BE2C (cell line): ENCODE measurements around the gene NAV2.

Experiments
- DNase-seq: peaks from one replicate; pipeline ENCODE4 v3.0.0-alpha.2; 2020
- H3K27me3 ChIP-seq: fragments of 250-450 bp; sonication (Bioruptor Pico); 2 replicates; pipeline ENCODE4 v1.5.1; 2020; ENCODE audit warnings: mild to moderate bottlenecking
- H3K36me3 ChIP-seq: fragments of 250-450 bp; sonication (Bioruptor Pico); 2 replicates; pipeline ENCODE4 v1.5.1; 2020; ENCODE audit warnings: mild to moderate bottlenecking
- H3K4me1 ChIP-seq: fragments of 250-450 bp; sonication (Bioruptor Pico); 2 replicates; pipeline ENCODE4 v1.5.1; 2020
- H3K4me3 ChIP-seq: 2 replicates; pipeline ENCODE4 v1.5.1; 2011; ENCODE audit warnings: low read depth, low read length
- H3K9me3 ChIP-seq: fragments of 250-450 bp; sonication (Bioruptor Pico); 2 replicates; pipeline ENCODE4 v1.5.1; 2020
- CTCF ChIP-seq: IDR thresholded peaks from 2 replicates; pipeline ENCODE4 v1.5.1; 2012; ENCODE audit warnings: mild to moderate bottlenecking, low read depth, low read length

Gene NAV2

GRCh38 chr11:20048246-20048645, 335.6 kb downstream of the NAV2 start:
- DNase-seq, result no peak
- Histone ChIP-seq H3K4me3 (no peak overlapping the region), H3K9me3 (no peaks in the 10 kb centered on the region), H3K36me3 (no peaks in the 10 kb centered on the region), H3K27me3 (no peaks in the 10 kb centered on the region), H3K4me1 (no peaks in the 10 kb centered on the region)
- TF ChIP-seq CTCF, result no peak

GRCh38 chr11:20048707-20049106, 336.1 kb downstream of the NAV2 start:
- Histone ChIP-seq H3K27me3 (no peaks in the 10 kb centered on the region), H3K9me3 (no peaks in the 10 kb centered on the region), H3K4me3 (no peak overlapping the region), H3K36me3 (no peaks in the 10 kb centered on the region), H3K4me1 (no peaks in the 10 kb centered on the region)
- no peak for DNase-seq
- TF ChIP-seq CTCF, result no peak

GRCh38 chr11:20049231-20049630, 336.6 kb downstream of the NAV2 start:
- DNase-seq, result no peak
- Histone ChIP-seq H3K9me3 (no peaks in the 10 kb centered on the region), H3K27me3 (no peaks in the 10 kb centered on the region), H3K4me3 (no peak overlapping the region), H3K4me1 (no peaks in the 10 kb centered on the region), H3K36me3 (no peaks in the 10 kb centered on the region)
- TF ChIP-seq CTCF, result no peak

GRCh38 chr11:20050048-20050447, 337.4 kb downstream of the NAV2 start:
- no peaks in the 10 kb centered on the region for H3K4me1 ChIP-seq
- H3K4me3 ChIP-seq, result no peak overlapping the region
- no peaks in the 10 kb centered on the region for H3K36me3 ChIP-seq
- no peak for DNase-seq
- no peaks in the 10 kb centered on the region for H3K27me3 ChIP-seq
- H3K9me3 ChIP-seq, result no peaks in the 10 kb centered on the region
- no peak for TF ChIP-seq CTCF

GRCh38 chr11:20050551-20051333, 338.1 kb downstream of the NAV2 start:
- H3K4me3 ChIP-seq, result no peak overlapping the region
- TF ChIP-seq CTCF, result no peak
- DNase-seq, result no peak
- H3K4me1 ChIP-seq, result no peaks in the 10 kb centered on the region
- H3K9me3 ChIP-seq, result no peaks in the 10 kb centered on the region
- H3K36me3 ChIP-seq, result no peaks in the 10 kb centered on the region
- no peaks in the 10 kb centered on the region for H3K27me3 ChIP-seq
